PC-9 (cell line): Measurements from ENCODE around the gene BCAS3. TPM values are rescaled to one million over a fixed set of nuclear protein-coding genes. Genes with fewer than 3 reads are reported as not detected.

Experiments
- BruUV-seq: library from RNA; stranded (reverse); fragments of 400-500 nt; replicated peaks from 2 replicates; lab custom pipeline; 2021; lab: Mats Ljungman, UMichigan
- CTCF ChIA-PET: fragments of 300-600 bp; sonication (Branson Sonifier 250); formaldehyde crosslinking; loops from one replicate; lab custom pipeline; 2022; ENCODE audit warnings: antibody characterized with exemption; lab: Charles Lee
- POLR2A ChIA-PET: fragments of 300-600 bp; sonication (Branson Sonifier 250); formaldehyde crosslinking; loops from one replicate; lab custom pipeline; 2022; ENCODE audit warnings: antibody characterized with exemption; ENCODE audit not compliant: unreplicated experiment; lab: Charles Lee
- DNase-seq, 2 experiments: peaks; one replicate each; pipeline versions ENCODE4 v3.0.0 to v3.0.0-alpha.2; 2015 to 2022; ENCODE audit warnings: mixed read lengths in 1 of 2
- H2AFZ ChIP-seq: fragments of 200-600 bp; sonication (generic); 2 replicates; pipeline ENCODE4 v1.8.1; 2017; ENCODE audit warnings: antibody characterized with exemption
- H3F3A ChIP-seq: fragments of 200-600 bp; sonication (generic); 2 replicates; pipeline ENCODE4 v1.8.1; 2017; ENCODE audit warnings: antibody characterized with exemption, mild to moderate bottlenecking, low read depth; ENCODE audit not compliant: insufficient read depth
- H3K27ac ChIP-seq: fragments of 200-600 bp; sonication (generic); 2 replicates; pipeline ENCODE4 v1.6.1; 2016; ENCODE audit warnings: mixed run types
- H3K27me3 ChIP-seq: fragments of 200-600 bp; sonication (generic); 2 replicates; pipeline ENCODE4 v1.6.1; 2016; ENCODE audit warnings: low read depth, mixed run types; ENCODE audit not compliant: insufficient read depth
- H3K36me3 ChIP-seq: fragments of 200-600 bp; sonication (generic); 2 replicates; pipeline ENCODE4 v1.6.1; 2016; ENCODE audit warnings: low read depth, mixed run types
- H3K4me1 ChIP-seq: fragments of 200-600 bp; sonication (generic); replicated peaks from 2 replicates; pipeline ENCODE4 v1.6.1; 2016; ENCODE audit warnings: mixed run types; ENCODE audit not compliant: insufficient read depth
- H3K4me2 ChIP-seq: fragments of 200-600 bp; sonication (generic); 2 replicates; pipeline ENCODE4 v1.6.1; 2017; ENCODE audit warnings: mixed run types
- H3K4me3 ChIP-seq: fragments of 200-600 bp; sonication (generic); 2 replicates; pipeline ENCODE4 v1.6.1; 2016; ENCODE audit warnings: mixed run types
- H3K79me2 ChIP-seq: fragments of 200-600 bp; sonication (generic); 2 replicates; pipeline ENCODE4 v1.6.1; 2017; ENCODE audit warnings: low read depth, mixed run types
- H3K9me2 ChIP-seq: fragments of 200-600 bp; sonication (generic); 2 replicates; pipeline ENCODE4 v1.8.1; 2017; ENCODE audit warnings: mild to moderate bottlenecking; ENCODE audit not compliant: insufficient read depth
- H3K9me3 ChIP-seq: fragments of 200-600 bp; sonication (generic); 2 replicates; pipeline ENCODE4 v1.8.1; 2016; ENCODE audit warnings: low read depth; ENCODE audit not compliant: insufficient read depth
- H4K20me1 ChIP-seq: fragments of 200-600 bp; sonication (generic); 2 replicates; pipeline ENCODE4 v1.8.1; 2017; ENCODE audit not compliant: insufficient read depth
- CTCF ChIP-seq: fragments of 200-600 bp; sonication (generic); conservative IDR thresholded peaks from 2 replicates; pipeline ENCODE4 v1.6.1; 2017; ENCODE audit warnings: mixed run types, antibody characterized with exemption, mild to moderate bottlenecking, moderate library complexity
- EZH2 ChIP-seq: fragments of 200-600 bp; sonication (generic); IDR thresholded peaks from 2 replicates; pipeline ENCODE4 v1.8.0; 2017; ENCODE audit warnings: antibody characterized with exemption, low read depth
- intact Hi-C: fragments of 100-400 bp; cut with micrococcal nuclease; formaldehyde crosslinking; loops from one replicate; pipeline ENCODE4 v1.10.0; 2022; ENCODE audit not compliant: unreplicated experiment
- total RNA-seq: library from RNA; stranded (reverse); gene quantifications from 2 replicates; pipeline ENCODE4 v1.2.3, GENCODE V29; 2021

Gene BCAS3
- total RNA-seq, 1 experiment from 2014 or later = 26.0 TPM

GRCh38 chr17:61305024-61305423 is 627.4 kb downstream of the BCAS3 start:
- H3K4me2 ChIP-seq = no peak overlapping the region
- no peaks in the 10 kb centered on the region for H3K27me3 ChIP-seq
- H3K9me3 ChIP-seq = no peaks in the 10 kb centered on the region
- H4K20me1 ChIP-seq = no peaks in the 10 kb centered on the region
- TF ChIP-seq EZH2 (no peak), CTCF (no peak)
- no peaks in the 10 kb centered on the region for H3F3A ChIP-seq
- H2AFZ ChIP-seq = no peak overlapping the region
- no peaks in the 10 kb centered on the region for H3K4me1 ChIP-seq
- ChIA-PET CTCF (no interaction called here), POLR2A (no interaction called here)
- H3K9me2 ChIP-seq = no peaks in the 10 kb centered on the region
- no peaks in the 10 kb centered on the region for H3K36me3 ChIP-seq
- no peaks in the 10 kb centered on the region for H3K79me2 ChIP-seq
- no peak overlapping the region for H3K4me3 ChIP-seq
- no peak overlapping the region for H3K27ac ChIP-seq
- no peak for DNase-seq
- no TSS peak for BruUV-seq
- intact Hi-C loops = no loop called here

- H3K9me2 ChIP-seq = no peaks in the 10 kb centered on the region
- POLR2A ChIA-PET = no interaction called here
- CTCF ChIA-PET = no interaction called here
- no peak overlapping the region for H3K27ac ChIP-seq
- H3K79me2 ChIP-seq = no peaks in the 10 kb centered on the region
- no peaks in the 10 kb centered on the region for H4K20me1 ChIP-seq
- H3K9me3 ChIP-seq = no peaks in the 10 kb centered on the region
- no peak for DNase-seq
- no peak overlapping the region for H3K4me3 ChIP-seq
- no peaks in the 10 kb centered on the region for H3K27me3 ChIP-seq
- H3F3A ChIP-seq = no peaks in the 10 kb centered on the region
- H3K4me1 ChIP-seq = no peaks in the 10 kb centered on the region
- no peaks in the 10 kb centered on the region for H3K36me3 ChIP-seq
- intact Hi-C loops = no loop called here
- TF ChIP-seq CTCF (no peak), EZH2 (no peak)
- H2AFZ ChIP-seq = no peak overlapping the region
- BruUV-seq = no TSS peak
- H3K4me2 ChIP-seq = no peak overlapping the region
Observed at GRCh38 chr17:61306003-61306402, 628.4 kb downstream of the BCAS3 start.

- intact Hi-C loops = no loop called here
- H3K27me3 ChIP-seq = no peaks in the 10 kb centered on the region
- H4K20me1 ChIP-seq = no peaks in the 10 kb centered on the region
- no peaks in the 10 kb centered on the region for H3F3A ChIP-seq
- POLR2A ChIA-PET = no interaction called here
- H2AFZ ChIP-seq = no peak overlapping the region
- no peaks in the 10 kb centered on the region for H3K9me3 ChIP-seq
- H3K79me2 ChIP-seq = no peaks in the 10 kb centered on the region
- no peak for DNase-seq
- TF ChIP-seq CTCF (no peak), EZH2 (no peak)
- BruUV-seq = no TSS peak
- no peaks in the 10 kb centered on the region for H3K4me1 ChIP-seq
- CTCF ChIA-PET = no interaction called here
- H3K4me2 ChIP-seq = no peak overlapping the region
- no peaks in the 10 kb centered on the region for H3K36me3 ChIP-seq
- no peak overlapping the region for H3K27ac ChIP-seq
- no peaks in the 10 kb centered on the region for H3K9me2 ChIP-seq
- H3K4me3 ChIP-seq = no peak overlapping the region
Observed at GRCh38 chr17:61307905-61308886, 630.5 kb downstream of the BCAS3 start.
